HepG2 (cell line): ENCODE results near the gene CHDH. TPM values are rescaled to one million over a fixed set of nuclear protein-coding genes. Genes with fewer than 3 reads are reported as not detected.

Experiments used
- DBP ChIP-seq: sonication (generic); formaldehyde crosslinking; IDR thresholded peaks from 2 replicates; pipeline ENCODE4 v1.4.0; 2020; ENCODE audit warnings: missing genetic modification reagents; ENCODE audit errors: not compliant biosample characterization
- DNMT1 ChIP-seq: sonication (generic); formaldehyde crosslinking; IDR thresholded peaks from 2 replicates; pipeline ENCODE4 v1.5.1; 2020; ENCODE audit warnings: mild to moderate bottlenecking, missing genetic modification reagents
- DR1 ChIP-seq: sonication (generic); formaldehyde crosslinking; IDR thresholded peaks from 2 replicates; pipeline ENCODE4 v1.8.0; 2021; ENCODE audit warnings: mild to moderate bottlenecking, missing genetic modification reagents, inconsistent platforms
- FIP1L1 ChIP-seq: fragments of 200-400 bp; formaldehyde crosslinking; IDR thresholded peaks from 2 replicates; pipeline ENCODE4 v1.6.1; 2018; ENCODE audit warnings: low read depth, mild to moderate bottlenecking, low read length, moderate library complexity, borderline replicate concordance; ENCODE audit not compliant: insufficient read depth
- GRHL1 ChIP-seq: sonication (generic); formaldehyde crosslinking; conservative IDR thresholded peaks from 2 replicates; pipeline ENCODE4 v1.8.0; 2022; ENCODE audit warnings: missing genetic modification reagents
- HNRNPH1 ChIP-seq: fragments of 200-400 bp; formaldehyde crosslinking; optimal IDR thresholded peaks from 2 replicates; pipeline ENCODE3; 2017; ENCODE audit warnings: mild to moderate bottlenecking, low read depth, low read length
- KAT2B ChIP-seq: fragments of 150-350 bp; IDR thresholded peaks from 2 replicates; pipeline ENCODE4 v1.6.1; 2014; ENCODE audit warnings: low read depth, low read length, borderline replicate concordance
- MTF2 ChIP-seq: sonication (generic); formaldehyde crosslinking; IDR thresholded peaks from 2 replicates; pipeline ENCODE4 v1.5.0; 2020; ENCODE audit warnings: missing genetic modification reagents, borderline replicate concordance
- MXD4 ChIP-seq: IDR thresholded peaks from 2 replicates; pipeline ENCODE4 v1.6.1; 2016; ENCODE audit warnings: mild to moderate bottlenecking, missing biosample characterization, missing genetic modification reagents
- REST ChIP-seq, 2 experiments: IDR thresholded peaks; 2 replicates each; pipeline ENCODE4 v1.6.1; 2011 to 2012; ENCODE audit warnings: low read length in 2 of 2, borderline replicate concordance in 1 of 2, low read depth in 1 of 2, mild to moderate bottlenecking in 1 of 2, moderate library complexity in 1 of 2
- RFX5 ChIP-seq: IDR thresholded peaks from 2 replicates; pipeline ENCODE4 v1.6.1; 2011; ENCODE audit warnings: low read depth, low read length, improper control_type of control experiment
- ZBTB8A ChIP-seq: sonication (generic); formaldehyde crosslinking; IDR thresholded peaks from 2 replicates; pipeline ENCODE4 v1.4.0; 2020; ENCODE audit warnings: mild to moderate bottlenecking, low read depth, missing genetic modification reagents, borderline replicate concordance
- ZEB1 ChIP-seq: IDR thresholded peaks from 2 replicates; pipeline ENCODE4 v1.6.1; 2012; ENCODE audit warnings: mild to moderate bottlenecking, low read depth, inconsistent platforms; ENCODE audit not compliant: insufficient replicate concordance
- ZNF138 ChIP-seq: sonication (generic); formaldehyde crosslinking; IDR thresholded peaks from 2 replicates; pipeline ENCODE4 v1.5.0; 2020; ENCODE audit warnings: mild to moderate bottlenecking, low read depth, missing genetic modification reagents
- ZNF484 ChIP-seq: sonication (generic); formaldehyde crosslinking; IDR thresholded peaks from 2 replicates; pipeline ENCODE4 v1.5.1; 2020; ENCODE audit warnings: mild to moderate bottlenecking, low read depth, missing genetic modification reagents, borderline replicate concordance
- polyA plus RNA-seq, 8 experiments: library from polyadenylated mRNA; depleted of rRNA in 3 of 8; stranded (reverse) in 7 of 8; unstranded in 1 of 8; fragments of >200 nt; fragmentation: Illumina TruSeq in 4 of 8; extraction: Trizol in 4 of 8; gene quantifications; 2 replicates each; pipeline versions ENCODE4 v1.2.1 to v1.2.3, GENCODE V29; 2011 to 2016; ENCODE audit warnings: low read depth in 4 of 8, missing spikeins in 1 of 8, mixed read lengths in 1 of 8; ENCODE audit not compliant: insufficient read depth in 1 of 8
- total RNA-seq, 5 experiments: library from RNA; depleted of rRNA; stranded (reverse); fragments of >200 nt; fragmentation: Illumina TruSeq; extraction: Trizol; gene quantifications; 2 replicates each; pipeline ENCODE4 v1.2.3, GENCODE V29; 2016; ENCODE audit warnings: low read depth in 1 of 5
- TF ChIP-seq, protein P1 (sequence below): IDR thresholded peaks from 2 replicates; pipeline ENCODE4 v1.6.1; 2016; ENCODE audit warnings: missing genetic modification reagents, missing compliant biosample characterization
- TF ChIP-seq, protein P2 (sequence below): IDR thresholded peaks from 2 replicates; pipeline ENCODE4 v1.6.1; 2016
- TF ChIP-seq, protein P3 (sequence below): sonication (generic); formaldehyde crosslinking; conservative IDR thresholded peaks from 2 replicates; pipeline ENCODE4 v1.4.0; 2020; ENCODE audit warnings: missing genetic modification reagents

Gene CHDH
- total and polyA plus RNA-seq, 2 of the 13 experiments (the other 11 are each of a cell fraction or from before 2014, with no cell fraction given) = 28.1 to 48.9 TPM

- TF ChIP-seq REST (IDR thresholded peaks at IDR 0.05; ENCODE audit: borderline replicate concordance in 1 of 2, low read depth in 1 of 2, low read length in 2 of 2) = no peak; a peak in 2 of 4 replicates
- TF ChIP-seq FIP1L1 = no peak
- peak; percentile 74 for TF ChIP-seq ZEB1
- no peak for TF ChIP-seq MTF2 (CRISPR knock-in tag)
- no peak for TF ChIP-seq RFX5
- no peak for TF ChIP-seq ZNF138 (CRISPR knock-in tag)
- TF ChIP-seq MXD4 (CRISPR knock-in tag) = no peak; the same call in 1 of the 2 replicates
- no peak for TF ChIP-seq DNMT1 (CRISPR knock-in tag)
- TF ChIP-seq, protein P1, sequence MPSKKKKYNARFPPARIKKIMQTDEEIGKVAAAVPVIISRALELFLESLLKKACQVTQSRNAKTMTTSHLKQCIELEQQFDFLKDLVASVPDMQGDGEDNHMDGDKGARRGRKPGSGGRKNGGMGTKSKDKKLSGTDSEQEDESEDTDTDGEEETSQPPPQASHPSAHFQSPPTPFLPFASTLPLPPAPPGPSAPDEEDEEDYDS (CRISPR knock-in tag) = peak; percentile 72; the same call in 1 of the 2 replicates
- TF ChIP-seq HNRNPH1 = no peak
- TF ChIP-seq, protein P2, sequence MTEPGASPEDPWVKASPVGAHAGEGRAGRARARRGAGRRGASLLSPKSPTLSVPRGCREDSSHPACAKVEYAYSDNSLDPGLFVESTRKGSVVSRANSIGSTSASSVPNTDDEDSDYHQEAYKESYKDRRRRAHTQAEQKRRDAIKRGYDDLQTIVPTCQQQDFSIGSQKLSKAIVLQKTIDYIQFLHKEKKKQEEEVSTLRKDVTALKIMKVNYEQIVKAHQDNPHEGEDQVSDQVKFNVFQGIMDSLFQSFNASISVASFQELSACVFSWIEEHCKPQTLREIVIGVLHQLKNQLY (CRISPR knock-in tag) = no peak
- no peak for TF ChIP-seq ZNF484 (CRISPR knock-in tag)
- peak; percentile 68 for TF ChIP-seq DR1 (CRISPR knock-in tag)
- TF ChIP-seq DBP (CRISPR knock-in tag) = peak; percentile 70
- TF ChIP-seq ZBTB8A = no peak
- TF ChIP-seq KAT2B = no peak
- TF ChIP-seq, protein P3, sequence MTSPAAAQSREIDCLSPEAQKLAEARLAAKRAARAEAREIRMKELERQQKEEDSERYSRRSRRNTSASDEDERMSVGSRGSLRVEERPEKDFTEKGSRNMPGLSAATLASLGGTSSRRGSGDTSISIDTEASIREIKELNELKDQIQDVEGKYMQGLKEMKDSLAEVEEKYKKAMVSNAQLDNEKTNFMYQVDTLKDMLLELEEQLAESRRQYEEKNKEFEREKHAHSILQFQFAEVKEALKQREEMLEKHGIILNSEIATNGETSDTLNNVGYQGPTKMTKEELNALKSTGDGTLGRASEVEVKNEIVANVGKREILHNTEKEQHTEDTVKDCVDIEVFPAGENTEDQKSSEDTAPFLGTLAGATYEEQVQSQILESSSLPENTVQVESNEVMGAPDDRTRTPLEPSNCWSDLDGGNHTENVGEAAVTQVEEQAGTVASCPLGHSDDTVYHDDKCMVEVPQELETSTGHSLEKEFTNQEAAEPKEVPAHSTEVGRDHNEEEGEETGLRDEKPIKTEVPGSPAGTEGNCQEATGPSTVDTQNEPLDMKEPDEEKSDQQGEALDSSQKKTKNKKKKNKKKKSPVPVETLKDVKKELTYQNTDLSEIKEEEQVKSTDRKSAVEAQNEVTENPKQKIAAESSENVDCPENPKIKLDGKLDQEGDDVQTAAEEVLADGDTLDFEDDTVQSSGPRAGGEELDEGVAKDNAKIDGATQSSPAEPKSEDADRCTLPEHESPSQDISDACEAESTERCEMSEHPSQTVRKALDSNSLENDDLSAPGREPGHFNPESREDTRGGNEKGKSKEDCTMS (CRISPR knock-in tag) = no peak
- TF ChIP-seq GRHL1 (CRISPR knock-in tag) = no peak
Measured at GRCh38 chr3:53844262-53845102, 1.7 kb downstream of the CHDH start (continued).
